A549 (cell line): ENCODE data around the gene STRIP2. TPM values are rescaled to one million over a fixed set of nuclear protein-coding genes. Genes with fewer than 3 reads are reported as not detected.

Experiments
- ATAC-seq, 2 experiments: fragments of 200-7000 bp in 1 of 2; fragments of >200 bp in 1 of 2; cut with Nextera tagmentation in 1 of 2; cut with Tn5 transposase in 1 of 2; 3 replicates each; pipeline versions ENCODE4 v1.8.0 to v1.9.1; 2018 to 2020; ENCODE audit warnings: mild to moderate bottlenecking in 1 of 2, moderate library complexity in 1 of 2
- CTCF ChIA-PET: fragments of 300-600 bp; sonication (Branson Sonifier 250); formaldehyde crosslinking; extraction: SDS; loops from one replicate; lab custom pipeline; 2021; ENCODE audit warnings: antibody characterized with exemption, inconsistent platforms; lab: Yijun Ruan, JAX
- POLR2A ChIA-PET: fragments of 350-600 bp; formaldehyde crosslinking; extraction: SDS; loops from one replicate; lab custom pipeline; 2021; ENCODE audit warnings: antibody characterized with exemption, inconsistent platforms; lab: Yijun Ruan, JAX
- DNase-seq, 2 experiments: peaks; one replicate each; pipeline versions ENCODE4 v3.0.0 to v3.0.0-alpha.2; 2011 to 2016; ENCODE audit warnings: low read depth in 1 of 2, low spot score in 1 of 2
- FAIRE-seq: peaks from 2 replicates; lab custom pipeline; 2011; peaks lifted over from hg19 to GRCh38; lab: Jason Lieb, UNC
- H3K27ac ChIP-seq, 2 experiments: fragments of >200 bp; sonication (Bioruptor Twin); formaldehyde crosslinking; 3 replicates each; pipeline ENCODE4 v1.5.1; 2016 to 2017
- H3K4me1 ChIP-seq: fragments of >200 bp; sonication (Bioruptor Twin); formaldehyde crosslinking; 3 replicates; pipeline ENCODE4 v1.6.1; 2016
- H3K4me2 ChIP-seq: fragments of >200 bp; sonication (Bioruptor Twin); formaldehyde crosslinking; 3 replicates; pipeline ENCODE4 v1.6.1; 2016
- H3K4me3 ChIP-seq: fragments of >200 bp; sonication (Bioruptor Twin); formaldehyde crosslinking; 3 replicates; pipeline ENCODE4 v1.5.1; 2016
- H3K9me3 ChIP-seq: fragments of >200 bp; sonication (Bioruptor Twin); formaldehyde crosslinking; 3 replicates; pipeline ENCODE4 v1.6.1; 2016
- BHLHE40 ChIP-seq: IDR thresholded peaks from 2 replicates; pipeline ENCODE4 v1.6.1; 2012; ENCODE audit warnings: low read depth, low read length, inconsistent platforms
- CEBPB ChIP-seq, 2 experiments: fragments of >200 bp in 1 of 2; sonication (Bioruptor Twin) in 1 of 2; formaldehyde crosslinking in 1 of 2; IDR thresholded peaks; 2 replicates each; pipeline ENCODE4 v1.6.1; 2012 to 2016
- CHD2 ChIP-seq: fragments of 150-350 bp; IDR thresholded peaks from 2 replicates; pipeline ENCODE4 v1.6.1; 2014; ENCODE audit warnings: low read length; ENCODE audit not compliant: partially characterized antibody
- CHD4 ChIP-seq: fragments of 200-600 bp; sonication (generic); IDR thresholded peaks from 2 replicates; pipeline ENCODE4 v1.6.1; 2016; ENCODE audit warnings: antibody characterized with exemption, mild to moderate bottlenecking, borderline replicate concordance
- EP300 ChIP-seq, 2 experiments: fragments of >200 bp; sonication (Bioruptor Twin); formaldehyde crosslinking; IDR thresholded peaks; 2 replicates in 1 of 2; 3 replicates in 1 of 2; pipeline ENCODE4 v1.6.1; 2016 to 2017
- ESRRA ChIP-seq: fragments of 150-350 bp; IDR thresholded peaks from 2 replicates; pipeline ENCODE4 v1.6.1; 2014; ENCODE audit warnings: mild to moderate bottlenecking, low read length, borderline replicate concordance
- FOSB ChIP-seq: fragments of 250-450 bp; sonication (Bioruptor Pico); IDR thresholded peaks from 2 replicates; pipeline ENCODE4 v1.5.0; 2020; ENCODE audit warnings: mild to moderate bottlenecking, moderate library complexity
- GATA3 ChIP-seq: IDR thresholded peaks from 2 replicates; pipeline ENCODE4 v1.6.1; 2012; ENCODE audit warnings: borderline replicate concordance
- HOXB13 ChIP-seq: fragments of 250-450 bp; sonication (Bioruptor Pico); IDR thresholded peaks from 2 replicates; pipeline ENCODE4 v1.5.0; 2020; ENCODE audit warnings: low read depth, mild to moderate bottlenecking, moderate library complexity
- KDM5A ChIP-seq: fragments of 200-600 bp; sonication (generic); IDR thresholded peaks from 2 replicates; pipeline ENCODE4 v1.6.1; 2016; ENCODE audit warnings: antibody characterized with exemption, mild to moderate bottlenecking
- MAFK ChIP-seq: fragments of 450-650 bp; IDR thresholded peaks from 2 replicates; pipeline ENCODE4 v1.6.1; 2014; ENCODE audit not compliant: partially characterized antibody
- NFE2L2 ChIP-seq: fragments of 150-350 bp; conservative IDR thresholded peaks from 2 replicates; pipeline ENCODE4 v1.6.1; 2014; ENCODE audit warnings: low read length
- NR3C1 ChIP-seq: fragments of >200 bp; sonication (Bioruptor Twin); formaldehyde crosslinking; IDR thresholded peaks from 3 replicates; pipeline ENCODE4 v1.6.1; 2017
- POLR2A ChIP-seq: IDR thresholded peaks from 2 replicates; pipeline ENCODE4 v1.6.1; 2012; ENCODE audit warnings: mild to moderate bottlenecking, low read length
- RARB ChIP-seq: fragments of 250-450 bp; sonication (Bioruptor Pico); IDR thresholded peaks from 2 replicates; pipeline ENCODE4 v1.8.0; 2021; ENCODE audit warnings: mild to moderate bottlenecking, moderate library complexity
- RFX5 ChIP-seq: fragments of 450-650 bp; IDR thresholded peaks from 2 replicates; pipeline ENCODE4 v1.7.1; 2014; ENCODE audit warnings: antibody characterized with exemption, mild to moderate bottlenecking, moderate library complexity
- SREBF2 ChIP-seq: fragments of 450-650 bp; IDR thresholded peaks from 2 replicates; pipeline ENCODE4 v1.6.1; 2014; ENCODE audit warnings: mild to moderate bottlenecking, moderate library complexity
- WGBS: methylation state at CpG from one replicate; pipeline ENCODE4 v1.1.6; 2017; ENCODE audit errors: missing lambda C conversion rate; 5-methylcytosine and 5-hydroxymethylcytosine counted together
- polyA plus RNA-seq, 4 experiments: library from polyadenylated mRNA; depleted of rRNA in 3 of 4; stranded (reverse); fragments of >200 nt; fragmentation: RNase III in 1 of 4; extraction: RNeasy Plus Mini Kit Qiagen cat#74134 plus additional on column Dnase treatment in 1 of 4; gene quantifications; 2 replicates in 3 of 4; 3 replicates in 1 of 4; pipeline ENCODE4 v1.2.3, GENCODE V29; 2011 to 2017
- TF ChIP-seq, protein P1 (sequence below): fragments of 250-450 bp; sonication (Bioruptor Pico); IDR thresholded peaks from 2 replicates; pipeline ENCODE4 v1.5.0; 2020; ENCODE audit warnings: low read depth, mild to moderate bottlenecking, moderate library complexity
- TF ChIP-seq, protein P2 (sequence below): fragments of >200 bp; sonication (Bioruptor Twin); formaldehyde crosslinking; IDR thresholded peaks from 3 replicates; pipeline ENCODE4 v1.6.1; 2016
- TF ChIP-seq, protein P3 (sequence below): fragments of 200-600 bp; sonication (generic); IDR thresholded peaks from 2 replicates; pipeline ENCODE4 v1.6.1; 2016; ENCODE audit warnings: antibody characterized with exemption, mild to moderate bottlenecking, moderate library complexity
- TF ChIP-seq, protein P4 (sequence below): IDR thresholded peaks from 2 replicates; pipeline ENCODE4 v1.6.1; 2012

STRIP2 gene
- polyA plus RNA-seq, 2 of the 4 experiments (the other 2 are of a cell fraction) = 4.9 to 7.2 TPM

DNA sequence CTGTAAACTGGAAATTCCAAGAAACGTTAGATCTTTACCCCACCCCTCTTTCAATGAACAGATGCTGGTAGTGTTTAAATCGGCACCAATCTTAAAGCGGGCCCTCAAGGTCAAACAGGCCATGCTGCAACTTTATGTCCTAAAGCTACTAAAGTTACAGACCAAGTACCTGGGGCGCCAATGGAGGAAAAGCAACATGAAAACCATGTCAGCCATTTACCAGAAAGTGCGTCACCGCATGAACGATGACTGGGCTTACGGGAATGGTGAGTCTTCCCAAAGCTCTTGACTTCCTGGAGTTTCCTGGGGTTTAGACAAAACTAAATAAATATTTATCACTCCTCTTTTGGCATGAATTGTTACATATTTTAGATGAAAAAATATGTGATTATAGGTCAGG, 48.5 kb downstream of the STRIP2 start:
- POLR2A ChIA-PET = no interaction called here

DNA sequence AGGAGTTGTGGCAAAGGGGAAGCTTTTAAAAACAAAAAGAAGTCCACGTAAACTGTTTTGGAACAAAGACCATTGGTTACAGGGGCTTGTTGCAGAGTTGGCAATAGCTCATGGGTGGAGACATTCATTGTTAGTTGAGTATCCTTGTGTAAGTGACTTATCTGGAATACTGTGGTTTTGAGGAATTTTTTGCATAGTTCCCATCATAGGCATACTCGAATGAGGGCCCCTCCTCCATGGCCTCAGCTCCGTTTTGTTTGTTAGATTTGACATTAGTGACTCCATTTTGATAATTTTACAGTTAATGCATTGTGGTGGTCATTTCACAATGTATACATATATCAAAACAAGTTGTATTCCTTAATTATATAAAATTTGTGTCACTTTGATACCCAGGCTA, 55.3 kb downstream of the STRIP2 start:
- ChIA-PET CTCF (interaction anchor here (0.7 kb wide), 2 partner anchors 12 to 122 kb away, joined by 3 read pairs; no protein-coding TSS in a partner anchor), POLR2A (no interaction called here)
- H3K9me3 ChIP-seq = no peaks in the 10 kb centered on the region
- DNase-seq (no peak), ATAC-seq (no peak), FAIRE-seq (no peak)
- H3K4me3 ChIP-seq = no peak overlapping the region
- no peak overlapping the region for H3K4me2 ChIP-seq
- H3K27ac ChIP-seq = no peak overlapping the region
- TF ChIP-seq, protein P1, sequence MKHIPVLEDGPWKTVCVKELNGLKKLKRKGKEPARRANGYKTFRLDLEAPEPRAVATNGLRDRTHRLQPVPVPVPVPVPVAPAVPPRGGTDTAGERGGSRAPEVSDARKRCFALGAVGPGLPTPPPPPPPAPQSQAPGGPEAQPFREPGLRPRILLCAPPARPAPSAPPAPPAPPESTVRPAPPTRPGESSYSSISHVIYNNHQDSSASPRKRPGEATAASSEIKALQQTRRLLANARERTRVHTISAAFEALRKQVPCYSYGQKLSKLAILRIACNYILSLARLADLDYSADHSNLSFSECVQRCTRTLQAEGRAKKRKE (CRISPR knock-in tag) = no peak
- TF ChIP-seq HOXB13 (CRISPR knock-in tag) (0 out of 2 replicates have a peak, but pooled peaks have one; percentile 26), NR3C1 (no peak)
- H3K4me1 ChIP-seq = no peaks in the 10 kb centered on the region
- 48% methylated on average over 3 of the region's 3 CpGs for WGBS

More for the DNA sequence above, 48.5 kb downstream of the STRIP2 start:
- Histone ChIP-seq H3K9me3 (no peaks in the 10 kb centered on the region), H3K4me1 (no peaks in the 10 kb centered on the region), H3K4me3 (no peak overlapping the region), H3K27ac (no peak overlapping the region), H3K4me2 (no peak overlapping the region)
- no peak for FAIRE-seq
- 93% methylated on average over 8 of the region's 8 CpGs for WGBS
- no peak for ATAC-seq
- DNase-seq = no peak
- TF ChIP-seq ESRRA (no peak), CEBPB (IDR thresholded peaks at IDR 0.05) (no peak), RFX5 (no peak), CHD4 (no peak), KDM5A (no peak), EP300 (IDR thresholded peaks at IDR 0.05) (no peak), FOSB (CRISPR knock-in tag) (no peak), BHLHE40 (no peak), POLR2A (no peak), SREBF2 (no peak), MAFK (no peak), CHD2 (no peak), RARB (CRISPR knock-in tag) (no peak), GATA3 (no peak), NFE2L2 (no peak)
- TF ChIP-seq, protein P2, sequence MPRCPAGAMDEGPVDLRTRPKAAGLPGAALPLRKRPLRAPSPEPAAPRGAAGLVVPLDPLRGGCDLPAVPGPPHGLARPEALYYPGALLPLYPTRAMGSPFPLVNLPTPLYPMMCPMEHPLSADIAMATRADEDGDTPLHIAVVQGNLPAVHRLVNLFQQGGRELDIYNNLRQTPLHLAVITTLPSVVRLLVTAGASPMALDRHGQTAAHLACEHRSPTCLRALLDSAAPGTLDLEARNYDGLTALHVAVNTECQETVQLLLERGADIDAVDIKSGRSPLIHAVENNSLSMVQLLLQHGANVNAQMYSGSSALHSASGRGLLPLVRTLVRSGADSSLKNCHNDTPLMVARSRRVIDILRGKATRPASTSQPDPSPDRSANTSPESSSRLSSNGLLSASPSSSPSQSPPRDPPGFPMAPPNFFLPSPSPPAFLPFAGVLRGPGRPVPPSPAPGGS = no peak
- TF ChIP-seq, protein P3, sequence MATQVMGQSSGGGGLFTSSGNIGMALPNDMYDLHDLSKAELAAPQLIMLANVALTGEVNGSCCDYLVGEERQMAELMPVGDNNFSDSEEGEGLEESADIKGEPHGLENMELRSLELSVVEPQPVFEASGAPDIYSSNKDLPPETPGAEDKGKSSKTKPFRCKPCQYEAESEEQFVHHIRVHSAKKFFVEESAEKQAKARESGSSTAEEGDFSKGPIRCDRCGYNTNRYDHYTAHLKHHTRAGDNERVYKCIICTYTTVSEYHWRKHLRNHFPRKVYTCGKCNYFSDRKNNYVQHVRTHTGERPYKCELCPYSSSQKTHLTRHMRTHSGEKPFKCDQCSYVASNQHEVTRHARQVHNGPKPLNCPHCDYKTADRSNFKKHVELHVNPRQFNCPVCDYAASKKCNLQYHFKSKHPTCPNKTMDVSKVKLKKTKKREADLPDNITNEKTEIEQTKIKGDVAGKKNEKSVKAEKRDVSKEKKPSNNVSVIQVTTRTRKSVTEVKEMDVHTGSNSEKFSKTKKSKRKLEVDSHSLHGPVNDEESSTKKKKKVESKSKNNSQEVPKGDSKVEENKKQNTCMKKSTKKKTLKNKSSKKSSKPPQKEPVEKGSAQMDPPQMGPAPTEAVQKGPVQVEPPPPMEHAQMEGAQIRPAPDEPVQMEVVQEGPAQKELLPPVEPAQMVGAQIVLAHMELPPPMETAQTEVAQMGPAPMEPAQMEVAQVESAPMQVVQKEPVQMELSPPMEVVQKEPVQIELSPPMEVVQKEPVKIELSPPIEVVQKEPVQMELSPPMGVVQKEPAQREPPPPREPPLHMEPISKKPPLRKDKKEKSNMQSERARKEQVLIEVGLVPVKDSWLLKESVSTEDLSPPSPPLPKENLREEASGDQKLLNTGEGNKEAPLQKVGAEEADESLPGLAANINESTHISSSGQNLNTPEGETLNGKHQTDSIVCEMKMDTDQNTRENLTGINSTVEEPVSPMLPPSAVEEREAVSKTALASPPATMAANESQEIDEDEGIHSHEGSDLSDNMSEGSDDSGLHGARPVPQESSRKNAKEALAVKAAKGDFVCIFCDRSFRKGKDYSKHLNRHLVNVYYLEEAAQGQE = no peak
- TF ChIP-seq, protein P4, sequence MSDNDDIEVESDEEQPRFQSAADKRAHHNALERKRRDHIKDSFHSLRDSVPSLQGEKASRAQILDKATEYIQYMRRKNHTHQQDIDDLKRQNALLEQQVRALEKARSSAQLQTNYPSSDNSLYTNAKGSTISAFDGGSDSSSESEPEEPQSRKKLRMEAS = no peak
- CTCF ChIA-PET = interaction anchor here (0.8 to 1.9 kb wide), 4 partner anchors 11 to 265 kb away, joined by 3 to 8 read pairs (median 4); no protein-coding TSS in a partner anchor
